Brain microvascular endothelial cell (primary cell): ENCODE results near the gene FIZ1.
A peak's percentile ranks its signal among the peaks of the same experiment; 100 is the strongest.

Experiments used
- DNase-seq: peaks from one replicate; pipeline ENCODE4 v3.0.0-alpha.2; 2020
- H3K27ac ChIP-seq: fragments of 250-450 bp; sonication (Bioruptor Pico); 2 replicates; pipeline ENCODE4 v1.5.1; 2020; ENCODE audit warnings: mild to moderate bottlenecking, moderate library complexity
- H3K27me3 ChIP-seq: fragments of 250-450 bp; sonication (Bioruptor Pico); replicated peaks from 2 replicates; pipeline ENCODE4 v1.5.1; 2020; ENCODE audit warnings: mild to moderate bottlenecking
- H3K36me3 ChIP-seq: fragments of 250-450 bp; sonication (Bioruptor Pico); replicated peaks from 2 replicates; pipeline ENCODE4 v1.5.1; 2020; ENCODE audit warnings: mild to moderate bottlenecking
- H3K4me3 ChIP-seq: 2 replicates; pipeline ENCODE4 v1.5.1; 2011; ENCODE audit warnings: low read depth, mild to moderate bottlenecking, control low read depth, low read length, moderate library complexity
- CTCF ChIP-seq: IDR thresholded peaks from 2 replicates; pipeline ENCODE4 v1.5.1; 2011; ENCODE audit warnings: low read depth, mild to moderate bottlenecking, moderate library complexity, low read length, control low read depth, inconsistent platforms; ENCODE audit errors: missing control alignments
- in situ Hi-C: cut with HindIII; loops from 2 replicates; pipeline ENCODE4 v1.10.0; 2017; ENCODE audit warnings: low sequenced_read_pairs, low pct_ligation_motif_present

Gene FIZ1

DNA sequence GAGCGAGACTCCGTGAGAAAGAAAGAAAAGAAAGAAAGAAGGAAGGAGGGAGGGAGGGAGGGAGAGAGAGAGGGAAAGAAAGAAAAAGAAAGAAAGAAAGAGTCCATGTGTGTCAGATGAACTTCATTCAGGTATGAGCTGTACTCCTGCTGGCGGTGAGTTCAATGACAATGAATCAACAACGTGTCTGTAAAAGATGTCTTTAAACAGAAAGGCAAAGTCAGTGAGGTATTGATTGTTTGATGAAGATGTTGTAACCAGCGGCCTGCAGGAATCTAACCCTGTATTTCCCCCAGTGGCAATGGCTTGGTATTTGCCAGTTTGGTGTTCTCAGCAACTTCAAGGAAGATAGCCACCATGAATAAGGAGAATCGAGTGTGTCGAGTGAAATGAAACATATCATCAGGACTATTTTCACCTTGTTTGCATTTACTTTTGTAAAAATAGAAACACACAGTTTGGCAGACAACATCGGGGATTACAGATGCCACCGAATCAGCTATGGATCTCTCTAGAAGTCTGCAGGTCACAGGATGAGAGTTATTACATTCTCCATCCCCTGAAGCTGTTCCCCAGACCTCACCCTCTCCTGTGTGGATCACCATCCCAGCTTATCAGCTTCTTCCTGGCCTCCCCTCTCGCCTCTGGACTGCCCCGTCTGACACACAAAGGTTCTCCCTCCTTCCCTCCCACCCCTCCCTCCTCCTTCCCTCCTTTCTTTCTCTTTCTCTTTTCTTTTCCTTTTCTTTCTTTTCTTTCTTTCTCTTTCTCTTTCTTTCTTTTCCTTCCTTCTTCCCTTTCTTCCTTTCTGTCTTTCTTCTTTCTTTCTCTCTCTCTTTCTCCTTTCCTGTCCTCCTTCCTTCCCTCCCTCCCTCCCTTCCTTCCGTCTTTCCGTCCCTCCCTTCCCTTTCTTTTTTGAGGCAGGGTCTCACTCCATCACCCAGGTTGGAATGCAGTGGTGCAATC, 45.8 kb downstream of the FIZ1 start:
- no peak for DNase-seq
- no peaks in the 10 kb centered on the region for H3K27me3 ChIP-seq
- no peaks in the 10 kb centered on the region for H3K36me3 ChIP-seq
- no peak overlapping the region for H3K4me3 ChIP-seq
- H3K27ac ChIP-seq = peak overlapping the region; percentile 14
- TF ChIP-seq CTCF = peak; percentile 6
- in situ Hi-C loops = no loop called here

- Histone ChIP-seq H3K27me3 (no peaks in the 10 kb centered on the region), H3K36me3 (no peaks in the 10 kb centered on the region), H3K4me3 (no peak overlapping the region), H3K27ac (peak overlapping the region; percentile 14)
- DNase-seq = peak; percentile 85
- TF ChIP-seq CTCF = no peak
- in situ Hi-C loops = no loop called here
Observed at GRCh38 chr19:55552620-55553019, 46.7 kb downstream of the FIZ1 start.

- peak; percentile 15 for DNase-seq
- in situ Hi-C loops = no loop called here
- Histone ChIP-seq H3K27me3 (no peaks in the 10 kb centered on the region), H3K36me3 (no peaks in the 10 kb centered on the region), H3K4me3 (no peak overlapping the region), H3K27ac (no peak overlapping the region)
- no peak for TF ChIP-seq CTCF
Observed at GRCh38 chr19:55552206-55552605, 47.1 kb downstream of the FIZ1 start.

DNA sequence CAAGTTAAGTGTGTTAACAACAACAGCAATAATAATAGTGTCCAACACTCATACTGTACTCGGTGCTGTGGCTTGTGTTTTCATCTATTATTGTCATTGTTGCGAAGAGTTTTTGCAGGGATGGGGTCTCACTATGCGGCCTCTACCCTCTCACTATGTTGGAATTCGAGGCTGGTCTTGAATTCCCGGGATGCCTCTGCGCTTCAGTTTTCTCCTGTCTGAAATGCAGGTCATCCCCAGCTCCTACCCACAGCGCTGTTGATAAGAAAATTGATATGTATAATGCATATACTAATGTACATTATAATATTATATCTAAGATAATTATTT, 49.0 kb downstream of the FIZ1 start:
- no peaks in the 10 kb centered on the region for H3K27me3 ChIP-seq
- TF ChIP-seq CTCF = no peak
- peak; percentile 63 for DNase-seq
- no peak overlapping the region for H3K4me3 ChIP-seq
- in situ Hi-C loops = no loop called here
- H3K36me3 ChIP-seq = no peaks in the 10 kb centered on the region
- H3K27ac ChIP-seq = peak overlapping the region; percentile 88

DNA sequence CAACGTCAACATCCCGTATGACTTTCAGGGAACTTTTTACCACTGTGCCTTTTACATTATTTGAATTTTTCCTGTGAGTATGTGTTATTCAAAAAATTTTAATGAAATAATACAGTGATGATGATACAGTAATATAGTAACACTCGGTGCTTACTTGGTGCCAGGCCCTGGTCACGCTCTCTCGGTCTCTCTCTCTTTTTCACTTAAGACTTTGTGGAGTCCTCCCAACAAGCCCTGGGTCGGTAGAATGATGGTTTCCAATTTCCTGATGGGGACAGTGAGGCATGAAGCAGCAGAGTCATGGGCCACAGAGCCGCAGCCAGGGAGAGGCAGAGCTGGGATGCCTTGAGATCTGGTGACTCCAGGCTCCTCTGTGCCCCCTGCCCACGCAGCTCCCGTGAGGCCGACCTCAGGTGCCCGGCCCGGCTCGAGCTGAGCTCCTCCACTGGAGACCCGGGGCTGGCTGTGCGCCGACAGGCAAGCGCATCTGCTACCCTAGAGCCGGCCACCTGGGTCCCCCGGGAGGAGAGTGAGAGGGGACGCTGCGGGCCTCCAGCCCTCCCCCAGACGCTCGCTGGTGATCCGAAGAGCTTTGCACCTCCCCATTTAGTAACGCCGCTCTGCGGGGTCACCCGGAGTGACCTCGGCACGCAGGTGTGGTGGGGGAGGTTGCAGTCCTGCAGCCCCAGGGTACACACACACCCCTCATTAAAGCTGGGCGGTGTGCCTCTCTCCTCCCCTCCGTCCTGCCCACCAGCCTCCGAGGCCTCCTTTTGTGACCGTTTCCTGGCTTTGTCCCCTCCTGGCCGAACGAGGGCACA, 49.6 kb downstream of the FIZ1 start:
- peak; percentile 36 for TF ChIP-seq CTCF
- Histone ChIP-seq H3K4me3 (peak overlapping the region; percentile 34), H3K27me3 (no peaks in the 10 kb centered on the region), H3K27ac (peak overlapping the region; percentile 88), H3K36me3 (no peaks in the 10 kb centered on the region)
- in situ Hi-C loops = no loop called here
- peak; percentile 71 for DNase-seq
